H9 (cell line): ENCODE data around the gene AMBRA1. TPM values are rescaled to one million over a fixed set of nuclear protein-coding genes. Genes with fewer than 3 reads are reported as not detected.
A peak's percentile ranks its signal among the peaks of the same experiment; 100 is the strongest.

Experiments
- DNase-seq: peaks from one replicate; pipeline ENCODE4 v3.0.0-alpha.2; 2017
- H2AFZ ChIP-seq: one replicate; pipeline ENCODE4 v1.6.1; 2013; ENCODE audit warnings: mild to moderate bottlenecking, low read length, control low read depth, moderate library complexity
- H2AK5ac ChIP-seq: 2 replicates; pipeline ENCODE4 v1.6.1; 2013; ENCODE audit warnings: low read length, control low read depth, mixed read lengths; ENCODE audit not compliant: insufficient read length
- H2BK120ac ChIP-seq: one replicate; pipeline ENCODE4 v1.6.1; 2013; ENCODE audit warnings: low read depth, mild to moderate bottlenecking, low read length, control low read depth, inconsistent platforms; ENCODE audit not compliant: poor library complexity, severe bottlenecking
- H2BK12ac ChIP-seq: 2 replicates; pipeline ENCODE4 v1.6.1; 2013; ENCODE audit warnings: low read length, control low read depth, mixed read lengths, low read depth; ENCODE audit not compliant: insufficient read length
- H2BK15ac ChIP-seq: 2 replicates; pipeline ENCODE4 v1.6.1; 2013; ENCODE audit warnings: low read depth, low read length, control low read depth
- H2BK20ac ChIP-seq: one replicate; pipeline ENCODE4 v1.6.1; 2013; ENCODE audit warnings: low read depth, mild to moderate bottlenecking, low read length, control low read depth, inconsistent platforms; ENCODE audit not compliant: poor library complexity, severe bottlenecking
- H2BK5ac ChIP-seq: 2 replicates; pipeline ENCODE4 v1.6.1; 2013; ENCODE audit warnings: low read length, control low read depth, mixed read lengths; ENCODE audit not compliant: insufficient read length
- H3K14ac ChIP-seq: 2 replicates; pipeline ENCODE4 v1.6.1; 2013; ENCODE audit warnings: low read length, control low read depth; ENCODE audit not compliant: insufficient read depth
- H3K18ac ChIP-seq: 2 replicates; pipeline ENCODE4 v1.6.1; 2013; ENCODE audit warnings: low read depth, mild to moderate bottlenecking, mixed read lengths, low read length, control low read depth; ENCODE audit not compliant: insufficient read length
- H3K23ac ChIP-seq: 2 replicates; pipeline ENCODE4 v1.6.1; 2013; ENCODE audit warnings: low read length, control low read depth, mixed read lengths, low read depth; ENCODE audit not compliant: insufficient read length
- H3K23me2 ChIP-seq: 2 replicates; pipeline ENCODE4 v1.6.1; 2013; ENCODE audit warnings: low read depth, mild to moderate bottlenecking, mixed read lengths, low read length, control low read depth; ENCODE audit not compliant: insufficient read length, poor library complexity, severe bottlenecking
- H3K27ac ChIP-seq: 2 replicates; pipeline ENCODE4 v1.5.1; 2013; ENCODE audit warnings: low read length, control low read depth, mixed read lengths, low read depth; ENCODE audit not compliant: insufficient read length
- H3K27me3 ChIP-seq: 2 replicates; pipeline ENCODE4 v1.6.1; 2013; ENCODE audit warnings: low read length, control low read depth, inconsistent platforms; ENCODE audit not compliant: insufficient read depth
- H3K4ac ChIP-seq: 2 replicates; pipeline ENCODE4 v1.6.1; 2013; ENCODE audit warnings: low read depth, mild to moderate bottlenecking, control low read depth, inconsistent platforms, low read length, moderate library complexity
- H3K4me1 ChIP-seq: 2 replicates; pipeline ENCODE4 v1.6.1; 2013; ENCODE audit warnings: low read length, control low read depth, inconsistent platforms; ENCODE audit not compliant: insufficient read depth
- H3K4me2 ChIP-seq: 2 replicates; pipeline ENCODE4 v1.6.1; 2013; ENCODE audit warnings: low read length, control low read depth, mixed read lengths; ENCODE audit not compliant: insufficient read length, insufficient read depth
- H3K56ac ChIP-seq: 2 replicates; pipeline ENCODE4 v1.6.1; 2013; ENCODE audit warnings: low read depth, mild to moderate bottlenecking, mixed read lengths, low read length, control low read depth; ENCODE audit not compliant: insufficient read length
- H3K79me1 ChIP-seq: 2 replicates; pipeline ENCODE4 v1.6.1; 2013; ENCODE audit warnings: low read depth, mild to moderate bottlenecking, moderate library complexity, low read length, control low read depth, inconsistent platforms; ENCODE audit not compliant: insufficient read depth, poor library complexity, severe bottlenecking
- H3K79me2 ChIP-seq: 2 replicates; pipeline ENCODE4 v1.6.1; 2013; ENCODE audit warnings: low read length, control low read depth, inconsistent platforms; ENCODE audit not compliant: insufficient read depth
- H3K9ac ChIP-seq: 2 replicates; pipeline ENCODE4 v1.6.1; 2013; ENCODE audit warnings: low read length, control low read depth, mixed read lengths; ENCODE audit not compliant: insufficient read length; ENCODE audit errors: extremely low read depth
- H3K9me3 ChIP-seq: one replicate; pipeline ENCODE4 v1.6.1; 2013; ENCODE audit warnings: low read depth, low read length, inconsistent platforms; ENCODE audit not compliant: control insufficient read depth
- H3T11ph ChIP-seq: one replicate; pipeline ENCODE4 v1.6.1; 2013; ENCODE audit warnings: mild to moderate bottlenecking, low read length, control low read depth, inconsistent platforms
- H4K20me1 ChIP-seq: one replicate; pipeline ENCODE4 v1.6.1; 2013; ENCODE audit not compliant: control insufficient read depth, insufficient read length, insufficient read depth
- H4K5ac ChIP-seq: 2 replicates; pipeline ENCODE4 v1.6.1; 2013; ENCODE audit warnings: low read depth, mild to moderate bottlenecking, mixed read lengths, low read length, control low read depth; ENCODE audit not compliant: insufficient read length
- H4K8ac ChIP-seq: replicated peaks from 2 replicates; pipeline ENCODE4 v1.6.1; 2013; ENCODE audit warnings: low read length, control low read depth, mixed read lengths, low read depth; ENCODE audit not compliant: insufficient read length
- H4K91ac ChIP-seq: 2 replicates; pipeline ENCODE4 v1.6.1; 2013; ENCODE audit warnings: low read depth, mild to moderate bottlenecking, moderate library complexity, mixed read lengths, low read length, control low read depth; ENCODE audit not compliant: insufficient read length
- H3K27ac Mint-ChIP-seq, 3 experiments: 2 replicates in 2 of 3; 3 replicates in 1 of 3; pipeline ENCODE4 v1.8.0; 2020 to 2021; ENCODE audit warnings: mixed read lengths in 3 of 3, mild to moderate bottlenecking in 1 of 3, moderate library complexity in 1 of 3
- H3K27me3 Mint-ChIP-seq: 2 replicates; pipeline ENCODE4 v1.8.0; 2021; ENCODE audit warnings: low read depth, mild to moderate bottlenecking, moderate library complexity, mixed read lengths
- H3K36me3 Mint-ChIP-seq, 3 experiments: 2 replicates in 2 of 3; 3 replicates in 1 of 3; pipeline ENCODE4 v1.8.0; 2020 to 2021; ENCODE audit warnings: low read depth in 3 of 3, mixed read lengths in 3 of 3; ENCODE audit not compliant: insufficient read depth in 1 of 3
- H3K4me1 Mint-ChIP-seq, 2 experiments: 2 replicates each; pipeline ENCODE4 v1.8.0; 2020; ENCODE audit warnings: mixed read lengths in 2 of 2
- H3K4me3 Mint-ChIP-seq, 2 experiments: 2 replicates in 1 of 2; 3 replicates in 1 of 2; pipeline ENCODE4 v1.8.0; 2020 to 2021; ENCODE audit warnings: mild to moderate bottlenecking in 2 of 2, mixed read lengths in 2 of 2, moderate library complexity in 1 of 2
- H3K9me3 Mint-ChIP-seq, 2 experiments: 2 replicates in 1 of 2; 3 replicates in 1 of 2; pipeline ENCODE4 v1.8.0; 2020; ENCODE audit warnings: mild to moderate bottlenecking in 2 of 2, mixed read lengths in 2 of 2, moderate library complexity in 1 of 2
- CTCF ChIP-seq: fragments of 200-600 bp; sonication (generic); conservative IDR thresholded peaks from 3 replicates; pipeline ENCODE4 v1.8.0; 2021; ENCODE audit warnings: antibody characterized with exemption, mild to moderate bottlenecking
- WGBS: extraction: QIAGEN DNeasy Blood & Tissue Kit; methylation state at CpG from one replicate; pipeline ENCODE4 v1.1.7; 2013; ENCODE audit warnings: missing lambda C conversion rate, low lambda C conversion rate, mixed read lengths; ENCODE audit not compliant: insufficient read length; ENCODE audit errors: extremely low coverage; 5-methylcytosine and 5-hydroxymethylcytosine counted together
- total RNA-seq: library from RNA; stranded (reverse); gene quantifications from 2 replicates; pipeline ENCODE4 v1.2.1, GENCODE V29; 2021

Gene AMBRA1
- total RNA-seq, 1 experiment from 2014 or later: 37.5 TPM

GRCh38 chr11:46615756-46616155, 21.9 kb upstream of the AMBRA1 start:
- H3K4me3 Mint-ChIP-seq: peak overlapping the region in 1 of 2 experiments; percentile 92; a peak in 3 of 5 replicates

More at GRCh38 chr11:46615756-46616155, 21.9 kb upstream of the AMBRA1 start:
- Histone ChIP-seq H2BK12ac (no peak overlapping the region), H3K4me2 (no peak overlapping the region), H2BK20ac (no peak overlapping the region), H4K20me1 (no peaks in the 10 kb centered on the region), H3K27me3 (no peaks in the 10 kb centered on the region), H3K4me1 (no peaks in the 10 kb centered on the region), H3K18ac (no peak overlapping the region), H3K4ac (no peak overlapping the region), H4K8ac (no peak overlapping the region), H3T11ph (no peak overlapping the region), H4K91ac (no peak overlapping the region), H2BK5ac (no peak overlapping the region), H3K79me1 (no peaks in the 10 kb centered on the region), H4K5ac (no peak overlapping the region), H3K79me2 (peaks cover 7% of the 10 kb centered on the region; the same call in 1 of the 2 replicates), H3K27ac (no peak overlapping the region), H3K23me2 (peaks cover 10% of the 10 kb centered on the region), H3K9ac (no peak overlapping the region), H2AFZ (no peak overlapping the region), H3K23ac (no peak overlapping the region), H3K56ac (no peak overlapping the region), H3K14ac (no peak overlapping the region), H2AK5ac (no peak overlapping the region), H2BK120ac (no peak overlapping the region), H3K9me3 (no peaks in the 10 kb centered on the region), H2BK15ac (no peak overlapping the region)
- no CpG with 5 or more reads among the region's 7 CpGs for WGBS
- DNase-seq: no peak
- Mint-ChIP-seq H3K9me3 (no peaks in the 10 kb centered on the region), H3K27ac (peak overlapping the region in 1 of 3 experiments; percentile 11; a peak in 1 of 7 replicates), H3K27me3 (no peaks in the 10 kb centered on the region), H3K4me1 (peaks cover 22 to 23% of the 10 kb centered on the region in 2 experiments), H3K36me3 (peaks cover 3 to 5% (median 3%) of the 10 kb centered on the region in 3 experiments; a peak in 4 of 7 replicates)
- no peak for TF ChIP-seq CTCF
